H9 (cell line): ENCODE results near the gene PRDM4. TPM values are rescaled to one million over a fixed set of nuclear protein-coding genes. Genes with fewer than 3 reads are reported as not detected.
A peak's percentile ranks its signal among the peaks of the same experiment; 100 is the strongest.

Experiments
- DNase-seq: peaks from one replicate; pipeline ENCODE4 v3.0.0-alpha.2; 2017
- H2AFZ ChIP-seq: one replicate; pipeline ENCODE4 v1.6.1; 2013; ENCODE audit warnings: mild to moderate bottlenecking, low read length, control low read depth, moderate library complexity
- H2AK5ac ChIP-seq: 2 replicates; pipeline ENCODE4 v1.6.1; 2013; ENCODE audit warnings: low read length, control low read depth, mixed read lengths; ENCODE audit not compliant: insufficient read length
- H2BK120ac ChIP-seq: one replicate; pipeline ENCODE4 v1.6.1; 2013; ENCODE audit warnings: low read depth, mild to moderate bottlenecking, low read length, control low read depth, inconsistent platforms; ENCODE audit not compliant: poor library complexity, severe bottlenecking
- H2BK12ac ChIP-seq: 2 replicates; pipeline ENCODE4 v1.6.1; 2013; ENCODE audit warnings: low read length, control low read depth, mixed read lengths, low read depth; ENCODE audit not compliant: insufficient read length
- H2BK15ac ChIP-seq: 2 replicates; pipeline ENCODE4 v1.6.1; 2013; ENCODE audit warnings: low read depth, low read length, control low read depth
- H2BK20ac ChIP-seq: one replicate; pipeline ENCODE4 v1.6.1; 2013; ENCODE audit warnings: low read depth, mild to moderate bottlenecking, low read length, control low read depth, inconsistent platforms; ENCODE audit not compliant: poor library complexity, severe bottlenecking
- H2BK5ac ChIP-seq: 2 replicates; pipeline ENCODE4 v1.6.1; 2013; ENCODE audit warnings: low read length, control low read depth, mixed read lengths; ENCODE audit not compliant: insufficient read length
- H3K14ac ChIP-seq: 2 replicates; pipeline ENCODE4 v1.6.1; 2013; ENCODE audit warnings: low read length, control low read depth; ENCODE audit not compliant: insufficient read depth
- H3K18ac ChIP-seq: 2 replicates; pipeline ENCODE4 v1.6.1; 2013; ENCODE audit warnings: low read depth, mild to moderate bottlenecking, mixed read lengths, low read length, control low read depth; ENCODE audit not compliant: insufficient read length
- H3K23ac ChIP-seq: 2 replicates; pipeline ENCODE4 v1.6.1; 2013; ENCODE audit warnings: low read length, control low read depth, mixed read lengths, low read depth; ENCODE audit not compliant: insufficient read length
- H3K23me2 ChIP-seq: 2 replicates; pipeline ENCODE4 v1.6.1; 2013; ENCODE audit warnings: low read depth, mild to moderate bottlenecking, mixed read lengths, low read length, control low read depth; ENCODE audit not compliant: insufficient read length, poor library complexity, severe bottlenecking
- H3K27ac ChIP-seq: 2 replicates; pipeline ENCODE4 v1.5.1; 2013; ENCODE audit warnings: low read length, control low read depth, mixed read lengths, low read depth; ENCODE audit not compliant: insufficient read length
- H3K27me3 ChIP-seq: 2 replicates; pipeline ENCODE4 v1.6.1; 2013; ENCODE audit warnings: low read length, control low read depth, inconsistent platforms; ENCODE audit not compliant: insufficient read depth
- H3K4ac ChIP-seq: 2 replicates; pipeline ENCODE4 v1.6.1; 2013; ENCODE audit warnings: low read depth, mild to moderate bottlenecking, control low read depth, inconsistent platforms, low read length, moderate library complexity
- H3K4me1 ChIP-seq: 2 replicates; pipeline ENCODE4 v1.6.1; 2013; ENCODE audit warnings: low read length, control low read depth, inconsistent platforms; ENCODE audit not compliant: insufficient read depth
- H3K4me2 ChIP-seq: 2 replicates; pipeline ENCODE4 v1.6.1; 2013; ENCODE audit warnings: low read length, control low read depth, mixed read lengths; ENCODE audit not compliant: insufficient read length, insufficient read depth
- H3K56ac ChIP-seq: 2 replicates; pipeline ENCODE4 v1.6.1; 2013; ENCODE audit warnings: low read depth, mild to moderate bottlenecking, mixed read lengths, low read length, control low read depth; ENCODE audit not compliant: insufficient read length
- H3K79me1 ChIP-seq: 2 replicates; pipeline ENCODE4 v1.6.1; 2013; ENCODE audit warnings: low read depth, mild to moderate bottlenecking, moderate library complexity, low read length, control low read depth, inconsistent platforms; ENCODE audit not compliant: insufficient read depth, poor library complexity, severe bottlenecking
- H3K79me2 ChIP-seq: 2 replicates; pipeline ENCODE4 v1.6.1; 2013; ENCODE audit warnings: low read length, control low read depth, inconsistent platforms; ENCODE audit not compliant: insufficient read depth
- H3K9ac ChIP-seq: 2 replicates; pipeline ENCODE4 v1.6.1; 2013; ENCODE audit warnings: low read length, control low read depth, mixed read lengths; ENCODE audit not compliant: insufficient read length; ENCODE audit errors: extremely low read depth
- H3K9me3 ChIP-seq: one replicate; pipeline ENCODE4 v1.6.1; 2013; ENCODE audit warnings: low read depth, low read length, inconsistent platforms; ENCODE audit not compliant: control insufficient read depth
- H3T11ph ChIP-seq: one replicate; pipeline ENCODE4 v1.6.1; 2013; ENCODE audit warnings: mild to moderate bottlenecking, low read length, control low read depth, inconsistent platforms
- H4K20me1 ChIP-seq: one replicate; pipeline ENCODE4 v1.6.1; 2013; ENCODE audit not compliant: control insufficient read depth, insufficient read length, insufficient read depth
- H4K5ac ChIP-seq: 2 replicates; pipeline ENCODE4 v1.6.1; 2013; ENCODE audit warnings: low read depth, mild to moderate bottlenecking, mixed read lengths, low read length, control low read depth; ENCODE audit not compliant: insufficient read length
- H4K8ac ChIP-seq: replicated peaks from 2 replicates; pipeline ENCODE4 v1.6.1; 2013; ENCODE audit warnings: low read length, control low read depth, mixed read lengths, low read depth; ENCODE audit not compliant: insufficient read length
- H4K91ac ChIP-seq: 2 replicates; pipeline ENCODE4 v1.6.1; 2013; ENCODE audit warnings: low read depth, mild to moderate bottlenecking, moderate library complexity, mixed read lengths, low read length, control low read depth; ENCODE audit not compliant: insufficient read length
- H3K27ac Mint-ChIP-seq, 3 experiments: 2 replicates in 2 of 3; 3 replicates in 1 of 3; pipeline ENCODE4 v1.8.0; 2020 to 2021; ENCODE audit warnings: mixed read lengths in 3 of 3, mild to moderate bottlenecking in 1 of 3, moderate library complexity in 1 of 3
- H3K27me3 Mint-ChIP-seq: 2 replicates; pipeline ENCODE4 v1.8.0; 2021; ENCODE audit warnings: low read depth, mild to moderate bottlenecking, moderate library complexity, mixed read lengths
- H3K36me3 Mint-ChIP-seq, 3 experiments: 2 replicates in 2 of 3; 3 replicates in 1 of 3; pipeline ENCODE4 v1.8.0; 2020 to 2021; ENCODE audit warnings: low read depth in 3 of 3, mixed read lengths in 3 of 3; ENCODE audit not compliant: insufficient read depth in 1 of 3
- H3K4me1 Mint-ChIP-seq, 2 experiments: 2 replicates each; pipeline ENCODE4 v1.8.0; 2020; ENCODE audit warnings: mixed read lengths in 2 of 2
- H3K4me3 Mint-ChIP-seq, 2 experiments: 2 replicates in 1 of 2; 3 replicates in 1 of 2; pipeline ENCODE4 v1.8.0; 2020 to 2021; ENCODE audit warnings: mild to moderate bottlenecking in 2 of 2, mixed read lengths in 2 of 2, moderate library complexity in 1 of 2
- H3K9me3 Mint-ChIP-seq, 2 experiments: 2 replicates in 1 of 2; 3 replicates in 1 of 2; pipeline ENCODE4 v1.8.0; 2020; ENCODE audit warnings: mild to moderate bottlenecking in 2 of 2, mixed read lengths in 2 of 2, moderate library complexity in 1 of 2
- CTCF ChIP-seq: fragments of 200-600 bp; sonication (generic); conservative IDR thresholded peaks from 3 replicates; pipeline ENCODE4 v1.8.0; 2021; ENCODE audit warnings: antibody characterized with exemption, mild to moderate bottlenecking
- WGBS: extraction: QIAGEN DNeasy Blood & Tissue Kit; methylation state at CpG from one replicate; pipeline ENCODE4 v1.1.7; 2013; ENCODE audit warnings: missing lambda C conversion rate, low lambda C conversion rate, mixed read lengths; ENCODE audit not compliant: insufficient read length; ENCODE audit errors: extremely low coverage; 5-methylcytosine and 5-hydroxymethylcytosine counted together
- total RNA-seq: library from RNA; stranded (reverse); gene quantifications from 2 replicates; pipeline ENCODE4 v1.2.1, GENCODE V29; 2021

Gene PRDM4
- total RNA-seq, 1 experiment from 2014 or later, result 24.4 TPM

GRCh38 chr12:107684990-107685359 is 76.0 kb downstream of the PRDM4 start:
- Histone ChIP-seq H2BK20ac (no peak overlapping the region), H3K4me1 (no peaks in the 10 kb centered on the region), H2AK5ac (no peak overlapping the region), H3K23me2 (peaks cover 8% of the 10 kb centered on the region), H3K56ac (no peak overlapping the region), H3K14ac (peak overlapping the region; percentile 26; the same call in 1 of the 2 replicates), H2AFZ (no peak overlapping the region), H4K91ac (no peak overlapping the region), H4K8ac (no peak overlapping the region), H3K27me3 (no peaks in the 10 kb centered on the region), H3K4ac (no peak overlapping the region; the same call in 1 of the 2 replicates), H4K20me1 (no peaks in the 10 kb centered on the region), H4K5ac (peak overlapping the region; percentile 11), H3T11ph (no peak overlapping the region), H3K4me2 (peak overlapping the region; percentile 100), H3K9me3 (no peaks in the 10 kb centered on the region), H3K79me1 (no peaks in the 10 kb centered on the region), H3K23ac (no peak overlapping the region), H2BK15ac (no peak overlapping the region), H2BK12ac (no peak overlapping the region), H3K9ac (peak overlapping the region; percentile 20), H3K18ac (peak overlapping the region; percentile 31), H3K79me2 (peaks cover 8% of the 10 kb centered on the region; the same call in 1 of the 2 replicates), H2BK120ac (no peak overlapping the region), H3K27ac (peak overlapping the region; percentile 78), H2BK5ac (no peak overlapping the region)
- Mint-ChIP-seq H3K27ac (peak overlapping the region; percentile 99), H3K4me3 (peak overlapping the region; percentile 97 to 99), H3K9me3 (peaks cover 0 to 4% of the 10 kb centered on the region in 2 experiments; a peak in 3 of 5 replicates), H3K27me3 (peaks cover 2% of the 10 kb centered on the region; the same call in 1 of the 2 replicates), H3K4me1 (peaks cover 13 to 14% of the 10 kb centered on the region in 2 experiments), H3K36me3 (peaks cover 14 to 25% (median 22%) of the 10 kb centered on the region in 3 experiments; a peak in 6 of 7 replicates)
- no peak for DNase-seq
- TF ChIP-seq CTCF, result no peak
- no CpG with 5 or more reads among the region's 9 CpGs for WGBS
